ENCODE data around the gene SLC1A7. TPM values are rescaled to one million over a fixed set of nuclear protein-coding genes. Genes with fewer than 3 reads are reported as not detected.

The SLC1A7 gene
- total and polyA plus RNA-seq, 2 of the 13 experiments (the other 11 are each of a cell fraction or from before 2014, with no cell fraction given): 0.04 to 2.0 TPM

DNA sequence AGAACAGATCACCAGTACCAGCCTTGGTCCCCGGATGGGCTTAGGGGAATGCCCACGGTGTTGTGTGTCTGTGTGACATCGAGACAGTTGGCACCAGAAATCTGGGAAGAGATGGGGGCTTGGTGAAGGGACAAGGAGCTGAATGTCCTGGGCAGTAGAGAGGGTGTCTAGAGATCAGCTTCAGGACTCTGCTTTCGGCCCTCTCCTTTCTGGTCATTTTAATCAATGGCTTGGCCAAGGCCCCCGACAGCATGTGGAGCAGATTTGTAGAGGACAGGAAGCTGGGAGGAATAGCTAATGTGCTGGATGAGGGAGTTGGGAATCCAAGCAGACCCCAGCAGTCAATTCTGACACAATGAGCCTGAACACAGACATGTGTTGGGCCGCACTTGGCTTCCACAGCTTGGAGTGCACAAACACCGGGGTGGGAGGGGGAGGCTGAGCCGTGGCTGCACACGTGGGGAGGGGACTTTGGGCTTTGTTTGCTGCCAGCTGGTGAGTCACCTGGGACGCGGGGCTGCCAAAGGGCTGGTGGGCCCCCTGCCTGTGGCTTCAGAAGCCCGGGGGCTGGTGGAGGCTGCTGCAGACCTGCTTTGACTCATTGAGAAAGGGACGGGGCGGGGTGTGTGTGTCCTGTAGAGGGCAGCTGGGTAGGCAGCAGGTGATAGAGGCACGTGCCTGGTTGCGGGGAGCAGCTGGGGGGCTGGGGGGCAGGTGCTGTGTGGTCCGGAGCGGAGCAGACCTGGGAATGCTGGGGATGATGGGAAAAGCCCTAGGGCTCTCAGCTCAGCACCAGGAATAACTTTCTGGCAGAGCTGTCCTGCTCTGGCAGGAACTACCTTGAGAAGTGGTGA is 20.9 kb downstream of the SLC1A7 start (continued):
- TF ChIP-seq, protein P1, sequence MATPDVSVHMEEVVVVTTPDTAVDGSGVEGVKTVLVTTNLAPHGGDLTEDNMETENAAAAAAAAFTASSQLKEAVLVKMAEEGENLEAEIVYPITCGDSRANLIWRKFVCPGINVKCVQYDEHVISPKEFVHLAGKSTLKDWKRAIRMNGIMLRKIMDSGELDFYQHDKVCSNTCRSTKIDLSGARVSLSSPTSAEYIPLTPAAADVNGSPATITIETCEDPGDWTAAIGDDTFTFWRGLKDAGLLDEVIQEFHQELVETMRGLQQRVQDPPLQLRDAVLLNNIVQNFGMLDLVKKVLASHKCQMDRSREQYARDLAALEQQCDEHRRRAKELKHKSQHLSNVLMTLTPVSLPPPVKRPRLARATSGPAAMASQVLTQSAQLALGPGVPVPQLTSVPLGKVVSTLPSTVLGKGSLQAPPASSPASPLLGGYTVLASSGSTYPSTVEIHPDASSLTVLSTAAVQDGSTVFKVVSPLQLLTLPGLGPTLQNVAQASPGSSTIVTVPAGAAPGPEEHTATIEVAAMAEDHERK (CRISPR knock-in tag; IDR thresholded peaks at IDR 0.05; ENCODE audit: low read depth): no peak
- TF ChIP-seq MYC (CRISPR knock-in tag; IDR thresholded peaks at IDR 0.05; ENCODE audit: borderline replicate concordance): peak; percentile 92
- TF ChIP-seq, protein P2, sequence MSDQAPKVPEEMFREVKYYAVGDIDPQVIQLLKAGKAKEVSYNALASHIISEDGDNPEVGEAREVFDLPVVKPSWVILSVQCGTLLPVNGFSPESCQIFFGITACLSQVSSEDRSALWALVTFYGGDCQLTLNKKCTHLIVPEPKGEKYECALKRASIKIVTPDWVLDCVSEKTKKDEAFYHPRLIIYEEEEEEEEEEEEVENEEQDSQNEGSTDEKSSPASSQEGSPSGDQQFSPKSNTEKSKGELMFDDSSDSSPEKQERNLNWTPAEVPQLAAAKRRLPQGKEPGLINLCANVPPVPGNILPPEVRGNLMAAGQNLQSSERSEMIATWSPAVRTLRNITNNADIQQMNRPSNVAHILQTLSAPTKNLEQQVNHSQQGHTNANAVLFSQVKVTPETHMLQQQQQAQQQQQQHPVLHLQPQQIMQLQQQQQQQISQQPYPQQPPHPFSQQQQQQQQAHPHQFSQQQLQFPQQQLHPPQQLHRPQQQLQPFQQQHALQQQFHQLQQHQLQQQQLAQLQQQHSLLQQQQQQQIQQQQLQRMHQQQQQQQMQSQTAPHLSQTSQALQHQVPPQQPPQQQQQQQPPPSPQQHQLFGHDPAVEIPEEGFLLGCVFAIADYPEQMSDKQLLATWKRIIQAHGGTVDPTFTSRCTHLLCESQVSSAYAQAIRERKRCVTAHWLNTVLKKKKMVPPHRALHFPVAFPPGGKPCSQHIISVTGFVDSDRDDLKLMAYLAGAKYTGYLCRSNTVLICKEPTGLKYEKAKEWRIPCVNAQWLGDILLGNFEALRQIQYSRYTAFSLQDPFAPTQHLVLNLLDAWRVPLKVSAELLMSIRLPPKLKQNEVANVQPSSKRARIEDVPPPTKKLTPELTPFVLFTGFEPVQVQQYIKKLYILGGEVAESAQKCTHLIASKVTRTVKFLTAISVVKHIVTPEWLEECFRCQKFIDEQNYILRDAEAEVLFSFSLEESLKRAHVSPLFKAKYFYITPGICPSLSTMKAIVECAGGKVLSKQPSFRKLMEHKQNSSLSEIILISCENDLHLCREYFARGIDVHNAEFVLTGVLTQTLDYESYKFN (CRISPR knock-in tag; conservative IDR thresholded peaks at IDR 0.05): peak; percentile 98
- TF ChIP-seq, protein P3, sequence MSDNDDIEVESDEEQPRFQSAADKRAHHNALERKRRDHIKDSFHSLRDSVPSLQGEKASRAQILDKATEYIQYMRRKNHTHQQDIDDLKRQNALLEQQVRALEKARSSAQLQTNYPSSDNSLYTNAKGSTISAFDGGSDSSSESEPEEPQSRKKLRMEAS (IDR thresholded peaks at IDR 0.05): peak; percentile 94
- TF ChIP-seq, protein P4, sequence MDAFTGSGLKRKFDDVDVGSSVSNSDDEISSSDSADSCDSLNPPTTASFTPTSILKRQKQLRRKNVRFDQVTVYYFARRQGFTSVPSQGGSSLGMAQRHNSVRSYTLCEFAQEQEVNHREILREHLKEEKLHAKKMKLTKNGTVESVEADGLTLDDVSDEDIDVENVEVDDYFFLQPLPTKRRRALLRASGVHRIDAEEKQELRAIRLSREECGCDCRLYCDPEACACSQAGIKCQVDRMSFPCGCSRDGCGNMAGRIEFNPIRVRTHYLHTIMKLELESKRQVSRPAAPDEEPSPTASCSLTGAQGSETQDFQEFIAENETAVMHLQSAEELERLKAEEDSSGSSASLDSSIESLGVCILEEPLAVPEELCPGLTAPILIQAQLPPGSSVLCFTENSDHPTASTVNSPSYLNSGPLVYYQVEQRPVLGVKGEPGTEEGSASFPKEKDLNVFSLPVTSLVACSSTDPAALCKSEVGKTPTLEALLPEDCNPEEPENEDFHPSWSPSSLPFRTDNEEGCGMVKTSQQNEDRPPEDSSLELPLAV (CRISPR knock-in tag; conservative IDR thresholded peaks at IDR 0.05; ENCODE audit: low read depth): no peak
- TF ChIP-seq CHD2 (IDR thresholded peaks at IDR 0.05; ENCODE audit: low read depth, low read length): 0 out of 2 replicates have a peak, but pooled peaks have one; percentile 12
- peak; percentile 51; the same call in 1 of the 2 replicates for TF ChIP-seq BCL6 (CRISPR knock-in tag; IDR thresholded peaks at IDR 0.05)
- TF ChIP-seq, protein P5, sequence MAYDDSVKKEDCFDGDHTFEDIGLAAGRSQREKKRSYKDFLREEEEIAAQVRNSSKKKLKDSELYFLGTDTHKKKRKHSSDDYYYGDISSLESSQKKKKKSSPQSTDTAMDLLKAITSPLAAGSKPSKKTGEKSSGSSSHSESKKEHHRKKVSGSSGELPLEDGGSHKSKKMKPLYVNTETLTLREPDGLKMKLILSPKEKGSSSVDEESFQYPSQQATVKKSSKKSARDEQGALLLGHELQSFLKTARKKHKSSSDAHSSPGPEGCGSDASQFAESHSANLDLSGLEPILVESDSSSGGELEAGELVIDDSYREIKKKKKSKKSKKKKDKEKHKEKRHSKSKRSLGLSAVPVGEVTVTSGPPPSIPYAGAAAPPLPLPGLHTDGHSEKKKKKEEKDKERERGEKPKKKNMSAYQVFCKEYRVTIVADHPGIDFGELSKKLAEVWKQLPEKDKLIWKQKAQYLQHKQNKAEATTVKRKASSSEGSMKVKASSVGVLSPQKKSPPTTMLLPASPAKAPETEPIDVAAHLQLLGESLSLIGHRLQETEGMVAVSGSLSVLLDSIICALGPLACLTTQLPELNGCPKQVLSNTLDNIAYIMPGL (CRISPR knock-in tag; IDR thresholded peaks at IDR 0.05; ENCODE audit: borderline replicate concordance in 1 of 2, low read depth in 1 of 2): peak in 1 of 2 experiments; percentile 34; a peak in 1 of 4 replicates
- TF ChIP-seq ZNF333 (CRISPR knock-in tag; IDR thresholded peaks at IDR 0.05; ENCODE audit: borderline replicate concordance): no peak
- no peak for TF ChIP-seq ZNF24 (IDR thresholded peaks at IDR 0.05)
- no peak for TF ChIP-seq ZNF737 (CRISPR knock-in tag; IDR thresholded peaks at IDR 0.05; ENCODE audit: borderline replicate concordance)
- TF ChIP-seq FOXM1 (CRISPR knock-in tag; IDR thresholded peaks at IDR 0.05): no peak
- TF ChIP-seq, protein P6, sequence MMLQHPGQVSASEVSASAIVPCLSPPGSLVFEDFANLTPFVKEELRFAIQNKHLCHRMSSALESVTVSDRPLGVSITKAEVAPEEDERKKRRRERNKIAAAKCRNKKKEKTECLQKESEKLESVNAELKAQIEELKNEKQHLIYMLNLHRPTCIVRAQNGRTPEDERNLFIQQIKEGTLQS (CRISPR knock-in tag; IDR thresholded peaks at IDR 0.05): peak; percentile 84
- TF ChIP-seq, protein P7, sequence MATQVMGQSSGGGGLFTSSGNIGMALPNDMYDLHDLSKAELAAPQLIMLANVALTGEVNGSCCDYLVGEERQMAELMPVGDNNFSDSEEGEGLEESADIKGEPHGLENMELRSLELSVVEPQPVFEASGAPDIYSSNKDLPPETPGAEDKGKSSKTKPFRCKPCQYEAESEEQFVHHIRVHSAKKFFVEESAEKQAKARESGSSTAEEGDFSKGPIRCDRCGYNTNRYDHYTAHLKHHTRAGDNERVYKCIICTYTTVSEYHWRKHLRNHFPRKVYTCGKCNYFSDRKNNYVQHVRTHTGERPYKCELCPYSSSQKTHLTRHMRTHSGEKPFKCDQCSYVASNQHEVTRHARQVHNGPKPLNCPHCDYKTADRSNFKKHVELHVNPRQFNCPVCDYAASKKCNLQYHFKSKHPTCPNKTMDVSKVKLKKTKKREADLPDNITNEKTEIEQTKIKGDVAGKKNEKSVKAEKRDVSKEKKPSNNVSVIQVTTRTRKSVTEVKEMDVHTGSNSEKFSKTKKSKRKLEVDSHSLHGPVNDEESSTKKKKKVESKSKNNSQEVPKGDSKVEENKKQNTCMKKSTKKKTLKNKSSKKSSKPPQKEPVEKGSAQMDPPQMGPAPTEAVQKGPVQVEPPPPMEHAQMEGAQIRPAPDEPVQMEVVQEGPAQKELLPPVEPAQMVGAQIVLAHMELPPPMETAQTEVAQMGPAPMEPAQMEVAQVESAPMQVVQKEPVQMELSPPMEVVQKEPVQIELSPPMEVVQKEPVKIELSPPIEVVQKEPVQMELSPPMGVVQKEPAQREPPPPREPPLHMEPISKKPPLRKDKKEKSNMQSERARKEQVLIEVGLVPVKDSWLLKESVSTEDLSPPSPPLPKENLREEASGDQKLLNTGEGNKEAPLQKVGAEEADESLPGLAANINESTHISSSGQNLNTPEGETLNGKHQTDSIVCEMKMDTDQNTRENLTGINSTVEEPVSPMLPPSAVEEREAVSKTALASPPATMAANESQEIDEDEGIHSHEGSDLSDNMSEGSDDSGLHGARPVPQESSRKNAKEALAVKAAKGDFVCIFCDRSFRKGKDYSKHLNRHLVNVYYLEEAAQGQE (IDR thresholded peaks at IDR 0.05; ENCODE audit: borderline replicate concordance in 1 of 2, low read depth in 1 of 2, low read length in 2 of 2): peak in 1 of 2 experiments; percentile 2; a peak in 1 of 4 replicates

All from HepG2 (cell line).